Thyroid gland (tissue), 4 donors: Measurements from ENCODE around the gene CLEC18C.
"Not testable (repeated sequence)": the region's sequence is repeated elsewhere in the genome, so short reads cannot be mapped to it uniquely, and the experiment has no call there.

Experiments used
- CTCF ChIP-seq, 6 experiments: fragments of 200-600 bp in 3 of 6; fragments of 450-650 bp in 3 of 6; sonication (generic) in 3 of 6; IDR thresholded peaks; one replicate each; pipeline ENCODE4 v1.5.1; 2016 to 2019; ENCODE audit warnings: antibody characterized with exemption in 6 of 6, mild to moderate bottlenecking in 2 of 6, inconsistent platforms in 1 of 6, moderate library complexity in 1 of 6
- POLR2A ChIP-seq, 2 donors: fragments of 450-650 bp; IDR thresholded peaks; one replicate each; pipeline ENCODE4 v1.6.1; 2017; ENCODE audit warnings: antibody characterized with exemption in 2 of 2, mild to moderate bottlenecking in 2 of 2, moderate library complexity in 1 of 2

DNA sequence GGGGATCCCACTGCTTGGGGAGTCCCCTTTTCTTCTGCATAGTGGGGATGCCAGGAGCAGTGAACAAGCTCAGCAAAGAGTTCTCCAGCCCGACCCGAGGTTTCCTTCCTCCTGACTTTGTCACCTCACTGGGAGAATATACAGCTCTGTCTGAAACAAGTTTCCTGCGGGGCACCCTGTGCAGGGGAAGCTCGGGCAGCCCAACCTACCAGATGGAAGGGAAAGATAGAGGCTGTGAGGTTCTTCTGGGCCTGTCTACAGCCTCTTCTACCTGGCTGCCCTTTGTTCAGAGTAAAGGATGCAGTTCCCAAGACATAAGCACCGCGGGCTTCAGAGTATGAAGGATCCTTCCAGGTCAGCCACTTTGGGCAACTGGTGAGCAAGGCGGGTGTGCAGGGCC, 24.0 kb downstream of the CLEC18C start:
- not testable (repeated sequence) for TF ChIP-seq CTCF, POLR2A (IDR thresholded peaks at IDR 0.05)
